Measurements from ENCODE around the gene ZNHIT6.
"Not testable (repeated sequence)": the region's sequence is repeated elsewhere in the genome, so short reads cannot be mapped to it uniquely, and the experiment has no call there.

ZNHIT6 gene, protein sequence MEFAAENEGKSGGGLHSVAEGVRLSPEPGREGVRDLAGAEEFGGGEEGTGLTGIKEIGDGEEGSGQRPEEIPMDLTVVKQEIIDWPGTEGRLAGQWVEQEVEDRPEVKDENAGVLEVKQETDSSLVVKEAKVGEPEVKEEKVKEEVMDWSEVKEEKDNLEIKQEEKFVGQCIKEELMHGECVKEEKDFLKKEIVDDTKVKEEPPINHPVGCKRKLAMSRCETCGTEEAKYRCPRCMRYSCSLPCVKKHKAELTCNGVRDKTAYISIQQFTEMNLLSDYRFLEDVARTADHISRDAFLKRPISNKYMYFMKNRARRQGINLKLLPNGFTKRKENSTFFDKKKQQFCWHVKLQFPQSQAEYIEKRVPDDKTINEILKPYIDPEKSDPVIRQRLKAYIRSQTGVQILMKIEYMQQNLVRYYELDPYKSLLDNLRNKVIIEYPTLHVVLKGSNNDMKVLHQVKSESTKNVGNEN

DNA sequence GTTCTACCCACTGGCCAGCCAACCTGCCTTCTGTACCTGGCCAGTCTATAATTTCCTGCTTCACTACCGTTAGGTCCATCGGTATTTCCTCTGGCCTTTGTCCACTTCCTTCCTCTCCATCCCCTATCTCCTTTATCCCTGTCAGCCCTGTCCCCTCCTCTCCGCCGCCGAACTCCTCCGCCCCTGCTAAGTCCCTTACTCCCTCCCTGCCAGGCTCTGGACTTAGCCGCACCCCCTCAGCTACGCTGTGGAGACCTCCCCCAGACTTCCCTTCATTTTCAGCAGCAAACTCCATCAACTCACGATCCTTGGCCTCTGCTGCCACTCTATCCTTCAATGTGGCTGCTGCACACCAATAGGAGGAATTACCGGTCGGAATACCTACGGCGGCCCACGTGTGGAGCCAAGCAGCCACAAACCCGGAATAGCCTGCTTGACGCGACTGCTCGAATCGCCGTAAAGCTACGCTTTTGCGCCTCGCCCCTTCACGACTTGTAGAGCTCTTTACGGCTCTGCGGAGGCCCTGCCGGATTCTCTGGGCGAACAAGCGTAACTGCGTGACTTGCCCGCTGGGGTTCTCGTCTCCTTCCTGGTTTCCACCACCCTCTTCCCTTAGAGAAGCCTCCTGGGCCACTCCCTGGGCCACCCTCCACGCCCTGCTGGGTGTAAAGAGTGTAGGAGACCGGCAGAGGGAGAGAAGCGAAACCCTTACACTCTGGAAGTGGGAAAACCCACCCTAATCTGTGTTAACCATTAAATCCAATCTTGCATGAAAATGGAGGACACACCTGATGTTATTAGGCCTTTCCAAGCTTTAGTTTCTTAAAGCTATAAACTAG is at the start of gene ZNHIT6:
ZNHIT6 (minus strand) TSS at position 444 of the 839 bp plus-strand sequence; CDS start at position 295, 149 bp downstream.
- peak; percentile 92 for DNase-seq

DNA sequence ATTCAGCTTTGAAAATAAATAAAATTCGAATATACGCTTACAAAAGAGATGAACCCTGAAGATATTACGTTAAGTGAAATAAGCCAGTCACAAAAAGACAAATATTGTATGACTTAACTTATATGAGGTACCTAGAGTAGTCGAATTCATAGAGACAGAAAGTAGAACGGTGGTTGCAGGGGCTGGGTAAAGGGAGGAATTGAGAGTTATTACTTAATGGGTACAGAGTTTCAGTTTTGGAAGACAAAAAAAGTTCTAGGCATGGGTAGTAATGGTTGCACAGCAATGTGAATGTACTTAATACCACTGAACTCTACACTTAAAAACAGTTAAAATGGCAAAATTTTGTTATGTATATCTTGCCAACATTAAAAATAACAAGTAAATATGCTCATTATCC is 48.6 kb upstream of the ZNHIT6 start:
- no peak for DNase-seq

DNA sequence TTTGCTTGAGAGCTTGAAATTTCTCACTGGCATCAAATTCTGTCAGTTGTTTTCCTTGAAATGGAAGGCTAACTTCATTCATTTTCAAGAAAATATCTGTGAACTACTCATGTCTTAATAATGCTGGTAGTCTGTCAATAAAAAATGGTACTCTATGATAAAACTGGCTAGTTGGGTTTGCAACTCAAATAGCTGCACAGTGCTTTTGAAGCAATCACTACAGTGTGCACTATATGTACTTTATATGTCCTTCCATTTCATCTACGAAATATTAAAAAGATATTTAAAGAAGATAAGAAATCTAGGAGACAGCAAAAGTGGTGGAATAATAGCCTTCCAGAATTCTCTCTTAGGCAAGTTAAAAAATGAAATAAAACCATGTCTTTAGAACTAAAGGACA is 39.9 kb upstream of the ZNHIT6 start:
- DNase-seq, result no peak

DNA sequence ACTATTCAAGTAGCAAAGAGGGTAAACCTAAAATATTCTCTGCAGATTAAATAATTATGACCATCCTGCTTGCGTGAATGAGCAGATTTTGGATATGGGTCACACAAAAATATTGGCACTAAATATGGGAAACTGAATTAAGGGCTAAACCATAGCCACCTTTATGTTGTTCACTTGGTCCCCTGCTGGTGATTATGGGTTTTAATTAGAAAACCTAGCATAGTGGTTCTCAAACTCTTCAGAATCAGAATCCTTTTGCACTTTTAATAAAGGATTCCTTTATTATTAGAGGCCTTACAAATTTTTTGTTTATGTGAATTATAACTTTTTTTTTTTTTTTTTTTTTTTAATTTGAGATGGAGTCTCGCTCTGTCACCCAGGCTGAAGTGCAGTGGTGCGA is 38.5 kb upstream of the ZNHIT6 start:
- no peak for DNase-seq

DNA sequence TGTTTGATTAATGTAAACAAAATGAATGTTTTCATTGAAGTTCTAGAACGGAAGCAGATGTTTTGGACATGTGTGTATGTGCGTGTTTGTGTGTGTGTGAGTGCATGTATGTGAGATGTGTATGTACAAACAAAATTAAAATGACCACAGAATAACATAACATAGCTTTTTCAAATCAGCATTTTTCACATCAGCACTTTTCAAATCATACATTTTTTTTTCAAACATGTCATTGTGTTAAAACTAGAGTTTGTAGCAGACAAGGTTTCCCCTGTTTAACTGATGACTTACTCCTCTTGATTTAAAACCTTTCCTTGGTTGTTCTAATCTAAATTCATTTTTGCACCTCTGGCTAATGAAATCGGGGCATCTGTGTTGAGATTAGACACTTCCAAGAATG is 35.6 kb upstream of the ZNHIT6 start:
- no peak for DNase-seq

DNA sequence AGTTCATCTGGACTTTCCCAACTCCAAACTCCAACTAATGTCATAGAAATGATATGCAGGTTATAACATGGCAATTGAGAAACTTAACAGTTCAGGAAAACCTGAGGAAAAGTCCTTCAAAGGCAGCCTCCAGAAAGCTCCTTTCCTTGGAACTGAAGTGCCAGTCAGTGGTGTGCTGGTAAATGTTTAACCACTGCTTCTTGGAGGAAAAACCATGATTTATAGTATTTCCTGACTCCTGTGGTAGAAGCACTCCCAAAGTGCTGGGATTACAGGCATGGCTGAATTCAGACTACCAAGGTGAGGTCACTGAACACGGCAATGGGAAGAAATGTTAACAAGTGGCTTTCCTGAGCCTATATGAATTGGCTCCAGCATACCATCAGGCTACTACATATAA is 26.7 kb upstream of the ZNHIT6 start:
- no peak for DNase-seq

DNA sequence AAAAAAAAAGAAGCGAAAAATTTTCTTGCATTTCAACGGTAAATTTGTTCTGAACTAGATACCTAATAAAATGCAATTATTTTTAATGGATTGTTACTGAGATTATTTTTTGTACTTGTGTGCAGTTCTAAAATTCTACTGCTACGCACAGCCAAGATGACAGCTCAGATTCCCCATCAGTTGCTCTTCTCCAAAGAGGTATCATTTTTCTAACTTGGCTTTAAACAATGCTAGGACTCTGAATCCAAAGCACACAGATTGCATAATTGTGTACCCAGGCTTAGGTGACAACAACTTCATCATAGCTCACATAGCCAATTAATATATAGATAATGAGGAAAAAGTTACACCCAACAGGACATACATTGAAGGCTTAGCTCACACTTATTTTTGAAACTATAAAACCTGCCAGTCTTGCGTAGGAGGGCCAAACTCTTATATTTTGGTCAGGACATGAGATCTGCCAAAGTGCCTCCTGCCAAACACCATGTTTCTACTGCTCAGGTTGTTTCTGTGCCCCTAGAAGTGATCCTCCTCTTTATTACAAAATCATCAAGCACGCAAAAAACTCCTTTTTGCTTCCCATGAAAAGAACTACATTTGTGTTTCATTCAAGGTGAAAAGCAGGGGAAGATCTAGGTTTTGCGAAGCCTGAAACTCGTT is 10.6 kb upstream of the ZNHIT6 start:
- no peak for DNase-seq

DNA sequence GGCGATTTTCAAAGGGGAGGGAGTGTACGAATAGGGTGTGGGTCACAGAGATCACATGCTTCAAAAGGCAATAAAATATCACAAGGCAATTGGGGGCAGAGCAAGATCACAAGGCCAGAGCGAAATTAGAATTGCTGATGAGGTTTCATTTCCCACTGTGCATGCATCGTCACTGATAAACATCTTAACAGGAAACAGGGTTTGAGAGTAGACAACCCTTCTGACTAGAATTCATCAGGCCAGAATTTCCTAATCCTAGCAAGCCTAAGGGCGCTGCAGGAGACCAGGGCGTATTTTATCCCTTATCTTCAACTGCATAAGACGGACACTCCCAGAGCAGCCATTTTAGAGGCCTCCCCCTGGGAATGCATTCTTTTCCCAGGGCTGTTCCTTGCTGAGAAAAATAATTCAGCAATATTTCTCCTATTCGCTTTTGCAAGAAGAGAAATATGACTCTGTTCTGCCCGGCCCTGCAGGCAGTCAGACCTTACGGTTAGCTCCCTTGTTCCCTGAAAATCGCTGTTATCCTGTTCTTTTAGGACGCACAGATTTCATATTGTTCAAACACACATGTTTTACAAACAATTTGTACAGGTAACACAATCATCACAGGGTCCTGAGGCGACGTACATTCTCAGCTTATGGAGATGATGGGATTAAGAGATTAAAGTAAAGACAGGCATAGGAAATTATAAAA is 6.3 kb upstream of the ZNHIT6 start:
- not testable (repeated sequence) for DNase-seq

DNA sequence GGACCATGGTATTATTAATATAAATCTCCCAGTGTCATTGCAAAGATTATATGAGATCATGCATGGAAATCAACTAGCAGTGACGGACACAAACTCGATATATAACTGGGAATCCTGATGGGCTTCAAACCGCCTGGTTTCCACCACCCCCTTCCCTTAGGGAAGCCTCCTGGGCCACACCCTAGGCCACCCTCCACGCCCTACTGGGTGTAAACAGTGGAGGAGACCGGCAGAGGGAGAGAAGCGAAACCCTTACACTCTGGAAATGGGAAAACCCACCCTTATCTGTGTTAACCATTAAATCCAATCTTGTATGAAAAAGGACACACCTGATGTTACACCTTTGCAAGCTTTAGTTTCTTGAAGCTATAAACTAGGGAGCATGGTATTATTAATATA is 595 bp upstream of the ZNHIT6 start:
- no peak for DNase-seq

DNA sequence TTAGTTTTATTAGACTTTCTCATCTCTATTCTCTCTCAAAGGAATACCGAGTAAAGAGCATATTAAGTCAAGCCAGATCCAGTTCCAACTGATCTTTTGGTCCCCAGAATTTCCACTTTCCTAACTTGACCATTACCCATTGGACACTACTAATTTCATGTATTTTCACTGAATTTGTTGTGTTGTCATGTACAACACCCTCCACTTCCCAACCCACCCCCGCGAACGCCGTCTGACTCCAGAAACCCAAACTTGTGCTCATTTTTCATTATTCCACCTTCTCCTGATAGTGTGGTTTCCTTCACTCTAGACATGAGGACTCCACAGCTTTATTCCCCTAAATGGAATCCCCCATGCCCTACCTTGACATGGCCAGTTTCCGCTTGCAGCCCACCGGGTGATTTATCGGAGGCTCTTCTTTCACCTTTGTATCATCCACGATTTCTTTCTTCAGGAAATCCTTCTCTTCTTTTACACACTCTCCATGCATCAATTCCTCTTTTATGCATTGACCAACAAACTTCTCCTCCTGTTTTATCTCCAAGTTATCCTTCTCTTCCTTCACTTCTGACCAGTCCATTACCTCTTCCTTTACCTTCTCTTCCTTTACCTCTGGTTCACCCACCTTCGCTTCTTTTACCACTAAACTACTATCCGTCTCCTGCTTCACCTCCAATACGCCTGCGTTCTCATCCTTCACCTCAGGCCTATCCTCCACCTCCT is 805 bp downstream of the ZNHIT6 start:
- DNase-seq, result no peak

DNA sequence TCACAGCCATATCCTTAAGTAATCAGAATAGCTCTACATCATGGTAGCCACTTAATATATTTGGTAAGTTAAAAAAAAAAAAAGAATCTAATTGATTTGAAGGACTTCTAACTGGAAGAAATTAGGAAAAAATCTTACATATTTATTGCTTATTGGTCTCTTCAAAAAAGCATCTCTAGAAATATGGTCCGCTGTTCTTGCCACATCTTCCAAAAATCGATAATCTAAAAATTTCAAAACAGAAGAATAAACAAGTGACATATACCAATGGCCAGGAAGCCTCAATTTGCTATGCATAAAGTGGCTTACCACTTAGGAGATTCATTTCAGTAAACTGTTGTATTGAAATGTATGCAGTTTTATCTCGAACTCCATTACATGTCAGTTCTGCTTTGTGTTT is 2.3 kb downstream of the ZNHIT6 start:
- no peak for DNase-seq

DNA sequence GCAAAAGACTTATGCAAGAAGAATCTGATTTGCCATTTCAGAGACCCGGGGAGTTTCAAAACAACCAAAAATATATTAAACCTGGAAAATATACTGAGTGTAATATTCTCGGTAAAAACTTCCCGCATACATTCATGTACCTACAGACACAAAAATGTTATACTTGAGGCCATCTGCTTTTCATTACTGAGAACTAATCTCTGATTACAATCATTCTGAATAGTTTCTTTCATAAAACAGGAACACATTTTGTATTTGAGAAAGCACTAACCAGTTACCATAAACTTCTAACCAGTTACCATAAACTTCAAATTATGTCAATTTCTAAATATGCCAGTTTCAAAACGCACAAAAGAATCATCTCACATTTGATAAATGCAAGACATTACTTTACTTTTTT is 7.8 kb downstream of the ZNHIT6 start:
- DNase-seq, result no peak

DNA sequence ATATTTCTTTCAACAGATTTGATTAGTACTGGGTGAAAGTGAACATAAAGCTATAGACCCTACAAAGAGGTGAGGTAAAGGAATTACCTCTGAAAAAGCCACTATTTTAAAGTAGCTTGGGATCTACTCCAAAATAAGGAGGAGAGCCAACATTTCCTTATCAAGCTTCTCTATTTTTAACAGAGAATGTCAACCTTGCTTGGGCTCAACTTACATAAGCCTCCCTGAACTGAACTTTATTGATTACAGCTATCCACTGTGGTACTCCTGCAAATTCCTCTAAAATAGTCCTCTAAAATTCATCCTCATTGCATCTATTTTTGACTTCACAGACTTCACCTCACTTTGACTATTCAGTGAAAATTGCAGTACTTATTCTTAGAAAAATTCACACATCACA is 10.3 kb downstream of the ZNHIT6 start:
- DNase-seq, result no peak

DNA sequence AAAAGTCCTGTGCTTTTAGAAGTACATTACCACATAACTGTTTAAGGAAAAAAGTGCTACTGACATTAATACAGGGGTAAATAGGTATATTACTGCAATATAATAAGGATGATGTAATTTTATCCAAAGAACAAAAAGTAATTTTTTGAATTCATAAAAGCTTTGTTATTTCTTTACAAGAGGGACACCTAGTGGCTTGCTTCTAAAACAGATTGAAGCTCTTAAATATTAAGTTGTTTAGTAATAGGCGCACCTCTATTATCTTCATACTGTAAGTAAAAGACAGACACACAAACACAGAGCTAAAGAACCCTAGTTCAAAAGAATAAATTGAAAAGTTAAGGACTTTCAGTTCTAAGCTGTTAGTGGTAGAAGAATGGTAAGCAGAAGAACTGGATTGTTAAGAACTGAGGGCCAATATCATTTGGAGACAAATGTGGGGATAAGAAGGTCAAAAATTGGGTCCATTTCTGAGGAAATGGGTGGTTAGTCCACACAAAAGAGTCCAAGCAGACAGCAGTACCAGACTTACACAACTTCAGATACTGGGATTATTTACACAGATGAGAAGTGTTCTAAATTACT is 15.4 kb downstream of the ZNHIT6 start:
- DNase-seq, result no peak

DNA sequence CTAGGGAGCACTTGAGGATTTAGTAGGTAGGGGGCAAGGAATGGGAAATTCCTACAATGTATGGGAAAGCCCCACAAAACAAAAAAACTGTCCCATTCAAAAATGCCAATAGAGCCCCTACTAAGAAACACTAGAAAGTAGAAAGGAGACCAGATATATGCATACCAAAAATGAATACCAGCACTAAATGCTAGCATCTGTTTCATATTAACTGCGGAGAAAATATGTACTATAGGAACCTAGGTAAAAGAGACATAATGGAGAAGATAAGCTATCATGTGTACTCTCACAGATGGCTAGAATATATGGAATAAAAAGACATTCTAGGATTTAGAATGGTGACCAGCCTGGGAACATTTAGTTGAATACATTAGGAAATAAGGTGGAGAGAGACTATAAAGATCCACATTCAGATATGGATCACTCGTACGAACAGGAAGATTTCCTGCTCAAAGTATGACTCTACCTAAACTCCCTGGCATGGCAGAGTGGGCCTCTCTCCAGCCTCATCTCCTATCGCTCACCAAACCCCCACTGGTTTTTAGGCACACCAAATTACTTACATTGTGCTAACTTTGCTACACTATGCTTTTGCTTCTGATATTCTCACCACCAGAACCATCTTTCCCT is 18.3 kb downstream of the ZNHIT6 start:
- DNase-seq, result no peak

DNA sequence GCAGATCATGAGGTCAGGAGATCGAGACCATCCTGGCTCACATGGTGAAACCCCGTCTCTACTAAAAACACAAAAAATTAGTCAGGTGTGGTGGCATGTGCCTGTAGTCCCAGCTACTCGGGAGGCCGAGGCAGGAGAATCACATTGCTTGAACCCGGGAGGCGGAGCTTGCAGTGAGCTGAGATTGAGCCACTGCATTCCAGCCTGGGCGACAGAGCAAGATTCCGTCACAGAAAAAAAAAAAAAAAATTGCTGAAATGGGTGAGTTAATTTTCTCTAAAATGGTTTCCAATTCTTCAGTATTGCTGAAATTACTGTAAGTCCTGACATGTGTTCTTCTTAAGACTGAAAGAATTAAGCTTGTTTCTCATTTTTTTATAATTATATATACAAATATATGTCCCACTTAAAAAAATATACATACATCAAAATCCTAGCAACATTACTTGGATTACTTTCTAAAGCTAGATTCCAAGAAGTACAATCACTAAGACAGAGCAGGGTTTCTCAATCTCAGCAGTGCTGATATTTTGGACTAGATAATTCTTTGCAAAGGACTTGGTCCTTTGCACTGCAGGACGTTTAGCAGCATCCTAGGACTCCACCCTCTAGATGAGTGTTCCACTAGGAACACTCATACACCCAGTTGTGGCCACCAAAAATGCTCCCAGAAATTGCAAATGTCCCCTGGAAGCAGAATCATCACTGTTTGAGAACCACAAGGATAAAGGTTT is 24.8 kb downstream of the ZNHIT6 start:
- no peak for DNase-seq

DNA sequence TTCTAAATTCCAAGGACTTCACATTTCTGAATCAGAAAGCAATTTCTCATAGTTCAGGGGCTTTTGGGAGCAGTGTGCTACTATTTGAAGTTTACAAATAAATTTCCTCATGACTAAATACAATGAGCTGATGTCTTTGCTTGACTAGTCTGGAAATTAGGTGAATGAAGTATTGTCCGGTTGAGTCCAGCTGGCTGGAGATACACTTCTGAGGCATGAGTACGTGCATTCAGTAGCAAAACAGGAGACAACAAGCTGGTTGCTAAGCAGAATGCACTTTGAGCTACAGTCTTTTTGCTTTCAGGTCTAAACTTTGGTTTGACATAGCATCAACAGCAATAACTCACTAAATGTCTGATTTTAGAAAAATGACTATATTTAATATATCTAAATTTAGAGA is 27.1 kb downstream of the ZNHIT6 start:
- DNase-seq, result no peak

DNA sequence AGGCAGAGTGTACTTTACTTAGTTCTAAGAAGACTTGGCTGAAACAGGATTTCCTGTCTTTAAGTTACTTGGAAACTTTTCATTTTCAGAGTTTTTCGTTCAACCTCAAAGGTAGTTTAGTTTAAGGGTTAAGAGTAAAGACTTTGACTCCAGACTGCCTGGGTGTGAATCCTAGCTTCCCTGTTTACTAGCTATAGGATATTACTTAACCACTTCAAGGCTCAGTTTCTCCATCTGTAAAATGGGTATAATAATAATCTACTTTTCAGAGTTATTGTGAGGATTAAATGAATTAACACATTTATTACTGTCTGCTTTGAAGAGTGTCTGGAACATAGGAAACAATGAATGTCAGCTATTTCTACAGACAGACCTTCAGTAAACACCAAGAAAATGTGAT is 30.0 kb downstream of the ZNHIT6 start:
- DNase-seq, result no peak

DNA sequence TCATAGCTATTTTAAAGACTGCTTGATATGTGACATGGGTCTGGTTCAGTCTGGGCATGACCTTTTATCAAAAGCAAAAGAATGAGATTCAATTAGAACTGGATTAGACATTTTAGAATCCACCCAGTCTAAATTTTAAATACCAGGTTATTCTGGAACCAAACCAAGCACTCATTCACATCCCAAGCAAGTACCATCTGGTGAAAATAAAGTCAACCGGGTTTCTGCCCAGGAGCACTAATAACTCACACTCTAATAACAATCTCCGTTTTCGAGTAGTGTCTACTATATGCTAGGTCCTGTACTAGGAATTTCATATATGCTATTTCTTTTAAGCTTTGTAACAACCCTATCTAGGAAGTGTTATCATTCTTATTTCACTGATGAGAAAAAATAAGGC is 30.6 kb downstream of the ZNHIT6 start:
- DNase-seq, result no peak

DNA sequence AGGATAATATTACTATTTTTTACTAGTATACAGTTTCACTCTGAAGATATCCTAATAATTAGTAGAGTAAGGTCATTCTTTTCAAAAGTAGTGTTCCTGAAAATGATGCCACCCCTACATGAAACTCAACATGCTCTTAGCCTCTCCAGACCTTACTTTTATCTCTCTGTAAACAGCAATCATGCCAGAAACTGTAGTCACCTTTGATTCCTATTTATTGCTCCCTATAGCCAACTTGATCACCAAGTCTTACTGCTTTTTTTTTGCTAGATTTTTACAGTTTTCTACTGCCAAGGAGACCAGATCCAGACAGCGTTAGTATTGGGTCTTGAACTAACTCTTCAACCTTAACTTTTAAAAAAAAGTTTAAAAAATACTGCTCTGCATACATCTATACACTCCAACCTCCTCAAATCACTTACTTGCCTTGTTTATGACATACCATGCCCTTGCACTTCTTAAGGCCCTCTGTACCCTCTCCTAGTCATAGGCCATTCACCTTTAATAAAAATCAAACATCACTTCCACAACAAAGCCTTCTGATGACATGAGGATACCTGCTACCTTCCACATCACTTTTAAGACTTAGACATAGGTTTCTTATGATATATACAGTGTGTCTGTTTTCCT is 36.1 kb downstream of the ZNHIT6 start:
- DNase-seq, result no peak

Measured in NCI-H1092 (cell line).